Glutamatergic neuron (in vitro differentiated cells): ENCODE data around the gene PPAN. TPM values are rescaled to one million over a fixed set of nuclear protein-coding genes. Genes with fewer than 3 reads are reported as not detected.

Experiments
- DNase-seq: peaks from one replicate; pipeline ENCODE4 v3.0.0; 2022
- H3K27ac Mint-ChIP-seq: one replicate; pipeline ENCODE4 v1.8.0; 2020; ENCODE audit warnings: mild to moderate bottlenecking, mixed read lengths, inconsistent platforms; ENCODE audit not compliant: unreplicated experiment
- H3K27me3 Mint-ChIP-seq: one replicate; pipeline ENCODE4 v1.8.0; 2020; ENCODE audit warnings: mild to moderate bottlenecking, moderate library complexity, mixed read lengths, inconsistent platforms; ENCODE audit not compliant: unreplicated experiment
- H3K36me3 Mint-ChIP-seq: one replicate; pipeline ENCODE4 v1.8.0; 2020; ENCODE audit warnings: mild to moderate bottlenecking, mixed read lengths, inconsistent platforms; ENCODE audit not compliant: unreplicated experiment
- H3K4me1 Mint-ChIP-seq: one replicate; pipeline ENCODE4 v1.8.0; 2020; ENCODE audit warnings: mild to moderate bottlenecking, low read depth, mixed read lengths, inconsistent platforms; ENCODE audit not compliant: unreplicated experiment
- H3K4me3 Mint-ChIP-seq: one replicate; pipeline ENCODE4 v1.8.0; 2020; ENCODE audit warnings: mild to moderate bottlenecking, mixed read lengths, inconsistent platforms; ENCODE audit not compliant: unreplicated experiment
- H3K9me3 Mint-ChIP-seq: one replicate; pipeline ENCODE4 v1.8.0; 2020; ENCODE audit warnings: mild to moderate bottlenecking, moderate library complexity, mixed read lengths, inconsistent platforms; ENCODE audit not compliant: unreplicated experiment
- total RNA-seq: library from RNA; stranded (reverse); fragmentation: NEBNext Ultra II Directional; extraction: Animal tissue kit (Norgen Biotek cat#: 25700); gene quantifications from one replicate; pipeline ENCODE4 v1.2.1, GENCODE V29; 2021; ENCODE audit not compliant: unreplicated experiment
- TF ChIP-seq, protein P1 (sequence below): fragments of 200-600 bp; sonication (generic); IDR thresholded peaks from one replicate; pipeline ENCODE4 v1.5.0; 2021; ENCODE audit not compliant: partially characterized antibody, unreplicated experiment

The PPAN gene
- total RNA-seq, 1 donor from 2014 or later: 44.5 TPM

DNA sequence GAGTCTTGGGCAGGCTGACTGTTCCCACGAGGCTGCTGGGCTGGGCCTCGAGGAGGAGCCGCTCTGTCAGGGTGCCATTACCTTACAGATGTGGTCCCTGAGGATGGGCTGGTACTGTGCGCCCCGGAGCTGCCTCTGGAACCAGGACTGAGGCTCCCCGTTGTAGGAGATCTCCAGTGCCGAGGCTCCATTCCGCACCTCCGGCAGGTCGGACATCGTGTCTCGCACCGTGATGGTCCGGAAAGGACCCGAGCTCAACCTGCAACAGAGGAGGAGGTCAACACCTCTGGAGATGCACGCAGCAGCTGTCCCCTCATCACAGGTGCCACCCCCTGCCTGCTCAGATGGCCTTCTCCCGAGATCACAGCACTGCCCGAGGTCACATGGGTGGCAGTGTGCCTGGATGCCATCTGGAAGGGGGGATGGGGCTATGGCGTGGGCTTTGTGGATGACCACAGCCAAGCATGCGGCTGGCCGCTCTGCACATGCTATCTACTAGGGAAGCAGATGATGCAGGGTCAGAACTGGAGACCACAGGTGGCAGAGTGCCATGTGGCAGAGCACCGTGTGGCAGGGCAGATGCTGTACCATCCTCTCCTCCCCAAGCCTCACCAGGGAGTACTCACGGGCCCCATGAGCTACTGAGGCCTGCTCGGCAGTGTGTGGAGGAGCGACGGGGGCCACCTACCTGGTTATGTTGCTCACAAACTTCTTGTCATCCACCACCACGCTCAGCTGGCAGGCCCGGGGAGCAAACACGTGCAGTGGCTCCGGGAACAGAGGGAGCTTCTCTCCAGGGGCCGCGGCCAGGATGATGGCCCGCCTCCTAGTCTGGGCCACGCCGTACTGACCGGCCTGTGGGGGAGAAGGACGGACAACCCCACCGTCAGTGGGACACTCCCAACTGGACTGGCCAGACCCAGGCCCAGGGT lies 31.9 kb downstream of the PPAN start:
- no peak for DNase-seq
- peaks cover 2% of the 10 kb centered on the region for H3K36me3 Mint-ChIP-seq
- H3K9me3 Mint-ChIP-seq: peaks cover 4% of the 10 kb centered on the region

DNA sequence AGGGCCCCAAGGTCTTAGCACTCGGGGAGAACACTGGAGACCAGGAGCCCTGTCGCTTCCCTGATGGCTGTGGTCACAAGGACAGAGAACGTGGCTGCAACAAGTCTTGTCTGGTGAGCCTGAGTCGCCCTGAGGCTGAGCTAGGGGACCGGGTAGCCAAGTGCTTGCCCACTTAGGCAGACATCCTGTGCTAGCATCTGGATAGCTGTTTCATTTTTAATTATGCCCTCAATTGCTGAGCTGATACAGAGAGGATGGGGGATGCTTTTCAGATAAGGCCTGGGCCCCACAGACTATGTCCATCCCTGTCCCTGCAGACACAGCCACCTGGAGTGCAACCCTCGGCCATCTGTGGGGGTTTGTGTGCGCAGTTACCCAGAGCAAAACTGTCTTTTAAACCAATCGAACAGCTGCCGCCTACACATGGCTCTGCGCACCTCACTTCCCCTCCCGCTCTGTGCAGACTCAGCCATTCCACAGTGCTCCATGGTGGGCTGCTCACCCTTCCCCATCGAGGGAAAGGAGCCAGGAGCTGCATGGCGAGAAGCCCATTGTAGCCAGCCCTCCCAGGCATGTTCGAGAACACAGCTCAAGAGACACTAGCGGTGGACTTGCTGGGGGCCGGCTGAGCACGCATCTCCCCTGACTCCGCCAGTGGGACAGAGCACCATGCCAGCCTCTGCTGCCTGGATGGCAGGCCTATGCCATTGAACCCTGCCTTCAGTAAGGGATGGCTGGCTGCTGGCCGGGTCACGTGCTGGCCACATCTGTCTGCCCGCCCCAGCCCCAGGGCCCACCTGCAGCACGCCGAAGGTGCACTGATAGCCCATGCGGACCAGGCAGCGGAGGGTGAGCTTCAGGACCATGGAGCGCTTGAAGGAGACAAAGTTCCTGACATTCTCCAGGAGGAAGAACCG lies 33.0 kb downstream of the PPAN start:
- Mint-ChIP-seq H3K9me3 (peaks cover 3% of the 10 kb centered on the region), H3K4me3 (no peak overlapping the region), H3K27me3 (peaks cover 11% of the 10 kb centered on the region), H3K4me1 (peaks cover 1% of the 10 kb centered on the region), H3K36me3 (no peaks in the 10 kb centered on the region), H3K27ac (peak overlapping the region; percentile 82)
- DNase-seq: peak; percentile 40
- TF ChIP-seq, protein P1, sequence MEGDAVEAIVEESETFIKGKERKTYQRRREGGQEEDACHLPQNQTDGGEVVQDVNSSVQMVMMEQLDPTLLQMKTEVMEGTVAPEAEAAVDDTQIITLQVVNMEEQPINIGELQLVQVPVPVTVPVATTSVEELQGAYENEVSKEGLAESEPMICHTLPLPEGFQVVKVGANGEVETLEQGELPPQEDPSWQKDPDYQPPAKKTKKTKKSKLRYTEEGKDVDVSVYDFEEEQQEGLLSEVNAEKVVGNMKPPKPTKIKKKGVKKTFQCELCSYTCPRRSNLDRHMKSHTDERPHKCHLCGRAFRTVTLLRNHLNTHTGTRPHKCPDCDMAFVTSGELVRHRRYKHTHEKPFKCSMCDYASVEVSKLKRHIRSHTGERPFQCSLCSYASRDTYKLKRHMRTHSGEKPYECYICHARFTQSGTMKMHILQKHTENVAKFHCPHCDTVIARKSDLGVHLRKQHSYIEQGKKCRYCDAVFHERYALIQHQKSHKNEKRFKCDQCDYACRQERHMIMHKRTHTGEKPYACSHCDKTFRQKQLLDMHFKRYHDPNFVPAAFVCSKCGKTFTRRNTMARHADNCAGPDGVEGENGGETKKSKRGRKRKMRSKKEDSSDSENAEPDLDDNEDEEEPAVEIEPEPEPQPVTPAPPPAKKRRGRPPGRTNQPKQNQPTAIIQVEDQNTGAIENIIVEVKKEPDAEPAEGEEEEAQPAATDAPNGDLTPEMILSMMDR: no peak

More for the DNA sequence above, 31.9 kb downstream of the PPAN start:
- TF ChIP-seq, protein P1: no peak
- Mint-ChIP-seq H3K4me1 (peaks cover 3% of the 10 kb centered on the region), H3K4me3 (no peak overlapping the region), H3K27me3 (peaks cover 11% of the 10 kb centered on the region), H3K27ac (peak overlapping the region; percentile 82)

DNA sequence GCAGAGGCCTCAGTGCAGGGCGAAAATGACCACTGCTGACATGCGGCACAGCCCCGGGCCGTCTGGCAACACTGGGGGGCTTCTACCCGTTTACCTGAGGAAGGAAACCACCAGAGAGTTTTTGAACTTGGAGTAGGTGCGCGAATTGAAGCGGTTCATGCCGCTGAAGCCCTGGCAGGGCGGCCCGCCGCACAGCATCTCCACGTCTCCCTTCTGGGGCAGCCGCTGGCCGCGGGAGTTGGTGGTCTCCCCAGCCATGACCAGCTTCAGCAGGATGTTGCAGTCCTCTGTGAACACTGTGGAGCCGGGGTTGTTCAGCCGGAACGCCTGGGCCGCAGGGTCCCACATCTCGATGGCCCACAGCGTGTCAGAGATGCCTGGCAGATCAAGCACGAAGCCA lies 33.8 kb downstream of the PPAN start:
- TF ChIP-seq, protein P1: no peak
- no peak overlapping the region for H3K4me3 Mint-ChIP-seq
- no peak for DNase-seq
- peaks cover 1% of the 10 kb centered on the region for H3K4me1 Mint-ChIP-seq
- H3K27me3 Mint-ChIP-seq: peaks cover 11% of the 10 kb centered on the region
- H3K9me3 Mint-ChIP-seq: peaks cover 3% of the 10 kb centered on the region
- H3K36me3 Mint-ChIP-seq: no peaks in the 10 kb centered on the region
- no peak overlapping the region for H3K27ac Mint-ChIP-seq

DNA sequence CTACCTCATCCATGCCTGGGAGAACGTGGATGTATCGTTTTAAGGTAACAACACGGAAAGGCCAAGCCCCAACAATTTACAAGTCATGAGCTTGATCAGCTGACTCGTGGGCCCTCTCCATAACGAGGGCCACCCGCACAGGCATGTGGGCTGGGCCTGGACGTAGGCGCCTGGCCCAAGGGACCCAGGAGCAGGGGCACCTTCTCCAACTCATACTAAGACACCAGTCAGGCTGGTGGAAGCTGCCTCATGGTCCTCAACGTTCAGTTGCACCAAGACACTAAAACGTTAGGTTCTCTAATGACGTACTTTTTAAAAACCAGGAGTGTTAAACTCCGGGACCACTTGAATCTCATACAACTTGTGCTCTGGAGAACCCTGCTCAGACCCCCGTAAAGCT lies 35.3 kb downstream of the PPAN start:
- H3K27ac Mint-ChIP-seq: no peak overlapping the region
- H3K9me3 Mint-ChIP-seq: peaks cover 3% of the 10 kb centered on the region
- DNase-seq: no peak
- TF ChIP-seq, protein P1: no peak
- peaks cover 9% of the 10 kb centered on the region for H3K27me3 Mint-ChIP-seq
- H3K36me3 Mint-ChIP-seq: peaks cover 4% of the 10 kb centered on the region
- no peak overlapping the region for H3K4me3 Mint-ChIP-seq
- H3K4me1 Mint-ChIP-seq: peaks cover 1% of the 10 kb centered on the region
